HEK293 (cell line): ENCODE results near the gene ZNF451.

Experiments used
- REPIN1 ChIP-seq: fragments of 450-650 bp; formaldehyde crosslinking; IDR thresholded peaks from 2 replicates; pipeline ENCODE4 v1.5.1; 2017; ENCODE audit warnings: missing biosample characterization, missing genetic modification characterization, low read depth
- SP7 ChIP-seq: fragments of 450-650 bp; formaldehyde crosslinking; IDR thresholded peaks from 2 replicates; pipeline ENCODE4 v1.5.1; 2016; ENCODE audit warnings: missing biosample characterization, missing genetic modification characterization
- ZNF433 ChIP-seq: fragments of 450-650 bp; formaldehyde crosslinking; IDR thresholded peaks from 2 replicates; pipeline ENCODE4 v1.5.1; 2016; ENCODE audit warnings: missing biosample characterization, missing genetic modification characterization, low read depth
- TF ChIP-seq, protein P1 (sequence below): fragments of 450-650 bp; formaldehyde crosslinking; IDR thresholded peaks from 2 replicates; pipeline ENCODE4 v1.5.1; 2016; ENCODE audit warnings: missing biosample characterization, missing genetic modification characterization

DNA sequence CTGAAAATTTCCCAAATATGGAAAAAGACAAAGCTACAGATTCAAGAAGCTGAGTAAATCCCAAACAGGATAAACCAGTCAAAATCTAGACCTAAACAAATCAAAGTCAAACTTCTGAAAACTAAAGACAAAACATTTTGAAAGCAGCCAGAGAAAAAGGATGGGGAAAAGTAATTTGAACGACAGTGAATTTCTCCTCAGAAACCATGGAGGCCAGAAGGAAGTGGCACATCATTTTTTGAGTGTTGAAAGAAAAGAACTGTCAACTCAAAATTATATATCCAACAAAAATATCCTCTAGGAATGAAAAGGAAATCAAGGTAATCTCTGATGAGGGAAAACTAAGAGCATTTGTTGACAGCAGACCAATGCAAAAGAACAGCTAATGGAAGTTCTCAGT, 125.3 kb downstream of the ZNF451 start:
- TF ChIP-seq REPIN1: no peak
- no peak for TF ChIP-seq ZNF433 (tag by site-specific recombination)
- TF ChIP-seq, protein P1, sequence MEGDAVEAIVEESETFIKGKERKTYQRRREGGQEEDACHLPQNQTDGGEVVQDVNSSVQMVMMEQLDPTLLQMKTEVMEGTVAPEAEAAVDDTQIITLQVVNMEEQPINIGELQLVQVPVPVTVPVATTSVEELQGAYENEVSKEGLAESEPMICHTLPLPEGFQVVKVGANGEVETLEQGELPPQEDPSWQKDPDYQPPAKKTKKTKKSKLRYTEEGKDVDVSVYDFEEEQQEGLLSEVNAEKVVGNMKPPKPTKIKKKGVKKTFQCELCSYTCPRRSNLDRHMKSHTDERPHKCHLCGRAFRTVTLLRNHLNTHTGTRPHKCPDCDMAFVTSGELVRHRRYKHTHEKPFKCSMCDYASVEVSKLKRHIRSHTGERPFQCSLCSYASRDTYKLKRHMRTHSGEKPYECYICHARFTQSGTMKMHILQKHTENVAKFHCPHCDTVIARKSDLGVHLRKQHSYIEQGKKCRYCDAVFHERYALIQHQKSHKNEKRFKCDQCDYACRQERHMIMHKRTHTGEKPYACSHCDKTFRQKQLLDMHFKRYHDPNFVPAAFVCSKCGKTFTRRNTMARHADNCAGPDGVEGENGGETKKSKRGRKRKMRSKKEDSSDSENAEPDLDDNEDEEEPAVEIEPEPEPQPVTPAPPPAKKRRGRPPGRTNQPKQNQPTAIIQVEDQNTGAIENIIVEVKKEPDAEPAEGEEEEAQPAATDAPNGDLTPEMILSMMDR: no peak
- no peak for TF ChIP-seq SP7 (tag by site-specific recombination)
